ENCODE data around the gene OTOP3.

GRCh38 chr17:74977802-74978201 is 42.1 kb downstream of the OTOP3 start:
- TF ChIP-seq CTCF (conservative IDR thresholded peaks at IDR 0.05; ENCODE audit: low read depth, low read length) = no peak
- TF ChIP-seq EZH2phosphoT487 (IDR thresholded peaks at IDR 0.05; ENCODE audit: borderline replicate concordance, low read length) = no peak

Measured in PC-3 (cell line).